Endothelial cell of umbilical vein (primary cell): ENCODE data around the gene PFN3. TPM values are rescaled to one million over a fixed set of nuclear protein-coding genes. Genes with fewer than 3 reads are reported as not detected.

Experiments
- BruUV-seq: library from RNA; stranded (reverse); fragments of 400-500 nt; replicated peaks from 2 replicates; lab custom pipeline; 2021; lab: Mats Ljungman, UMichigan
- CTCF ChIA-PET: fragments of 300-600, 350-600 bp; sonication (Branson Sonifier 250); formaldehyde crosslinking; loops from one replicate; lab custom pipeline; 2021; ENCODE audit warnings: antibody characterized with exemption, inconsistent platforms; lab: Charles Lee
- POLR2A ChIA-PET: fragments of 300-600, 350-600 bp; sonication (Branson Sonifier 250); formaldehyde crosslinking; loops from one replicate; lab custom pipeline; 2021; ENCODE audit warnings: antibody characterized with exemption, inconsistent platforms; lab: Charles Lee
- DNase-seq: peaks from one replicate; pipeline ENCODE4 v3.0.0-alpha.2; 2011; ENCODE audit warnings: low read depth, low spot score
- FAIRE-seq: peaks from 2 replicates; lab custom pipeline; 2011; peaks lifted over from hg19 to GRCh38; lab: Jason Lieb, UNC
- H2AFZ ChIP-seq: 2 replicates; pipeline ENCODE4 v1.6.0; 2012; ENCODE audit warnings: low read depth, low read length, control low read depth, inconsistent platforms
- H3K27ac ChIP-seq: 2 replicates; pipeline ENCODE4 v1.5.1; 2011; ENCODE audit warnings: low read depth, mild to moderate bottlenecking, control low read depth, low read length, moderate library complexity; ENCODE audit not compliant: insufficient read depth
- H3K27me3 ChIP-seq, 2 experiments: 2 replicates each; pipeline versions ENCODE4 v1.6.0 to v1.6.1; 2011; ENCODE audit warnings: low read length in 2 of 2, mixed read lengths in 1 of 2; ENCODE audit not compliant: control insufficient read depth in 2 of 2, insufficient read depth in 2 of 2
- H3K36me3 ChIP-seq, 2 experiments: 2 replicates in 1 of 2; 3 replicates in 1 of 2; pipeline ENCODE4 v1.5.1; 2011; ENCODE audit warnings: low read length in 2 of 2, mild to moderate bottlenecking in 1 of 2, moderate library complexity in 1 of 2; ENCODE audit not compliant: control insufficient read depth in 2 of 2, insufficient read depth in 2 of 2; ENCODE audit errors: extremely low read depth in 1 of 2
- H3K4me1 ChIP-seq: 3 replicates; pipeline ENCODE4 v1.5.1; 2011; ENCODE audit warnings: mild to moderate bottlenecking, low read length; ENCODE audit not compliant: control insufficient read depth, insufficient read depth; ENCODE audit errors: extremely low read depth
- H3K4me2 ChIP-seq: 2 replicates; pipeline ENCODE4 v1.6.1; 2011; ENCODE audit warnings: low read length, control low read depth, mixed read lengths; ENCODE audit not compliant: insufficient read depth
- H3K4me3 ChIP-seq, 3 experiments: fragments of 200-600 bp in 1 of 3; sonication (generic), shearing (Covaris generic) in 1 of 3; replicated peaks in 1 of 3; 2 replicates each; pipeline ENCODE4 v1.5.1; 2011 to 2016; ENCODE audit warnings: control low read depth in 3 of 3, low read length in 3 of 3, mild to moderate bottlenecking in 2 of 3, inconsistent platforms in 1 of 3, low read depth in 1 of 3, moderate library complexity in 1 of 3; ENCODE audit not compliant: insufficient read depth in 1 of 3
- H3K79me2 ChIP-seq: 2 replicates; pipeline ENCODE4 v1.6.0; 2012; ENCODE audit warnings: low read length, inconsistent platforms; ENCODE audit not compliant: control insufficient read depth, insufficient read depth
- H3K9ac ChIP-seq: replicated peaks from 2 replicates; pipeline ENCODE3; 2011; ENCODE audit warnings: low read length, control low read depth; ENCODE audit not compliant: insufficient read depth; ENCODE audit errors: extremely low read depth
- H3K9me1 ChIP-seq: replicated peaks from 3 replicates; pipeline ENCODE4 v1.6.0; 2011; ENCODE audit warnings: mild to moderate bottlenecking, low read length; ENCODE audit not compliant: control insufficient read depth, insufficient read depth; ENCODE audit errors: extremely low read depth
- H3K9me3 ChIP-seq: replicated peaks from 2 replicates; pipeline ENCODE4 v1.5.1; 2012; ENCODE audit warnings: low read length, inconsistent platforms; ENCODE audit not compliant: control insufficient read depth, insufficient read depth
- H4K20me1 ChIP-seq: replicated peaks from 2 replicates; pipeline ENCODE3; 2011; ENCODE audit warnings: mild to moderate bottlenecking, low read length; ENCODE audit not compliant: control insufficient read depth, insufficient read depth; ENCODE audit errors: extremely low read depth
- CTCF ChIP-seq, 2 donors: IDR thresholded peaks; 1 replicate in 1 of 2; 2 replicates in 1 of 2; pipeline ENCODE4 v1.5.1; 2011; ENCODE audit warnings: low read length in 2 of 2, mild to moderate bottlenecking in 2 of 2, moderate library complexity in 2 of 2, control low read depth in 1 of 2, inconsistent platforms in 1 of 2, low read depth in 1 of 2; ENCODE audit not compliant: insufficient read depth in 1 of 2; ENCODE audit errors: extremely low read depth in 1 of 2
- EZH2 ChIP-seq: IDR thresholded peaks from 2 replicates; pipeline ENCODE4 v1.6.1; 2012; ENCODE audit warnings: borderline replicate concordance, low read depth, mild to moderate bottlenecking, moderate library complexity, low read length, inconsistent platforms; ENCODE audit not compliant: severe bottlenecking
- FOS ChIP-seq: IDR thresholded peaks from 2 replicates; pipeline ENCODE4 v1.6.1; 2011; ENCODE audit warnings: mild to moderate bottlenecking, low read length, moderate library complexity, borderline replicate concordance; ENCODE audit not compliant: insufficient read depth
- GATA2 ChIP-seq: IDR thresholded peaks from 2 replicates; pipeline ENCODE4 v1.7.0; 2011; ENCODE audit warnings: low read depth, mild to moderate bottlenecking, moderate library complexity, mixed read lengths, low read length; ENCODE audit not compliant: insufficient read length, insufficient read depth
- JUN ChIP-seq: IDR thresholded peaks from 2 replicates; pipeline ENCODE4 v1.6.1; 2011; ENCODE audit warnings: borderline replicate concordance, low read depth; ENCODE audit not compliant: insufficient read length, insufficient read depth
- MAX ChIP-seq: IDR thresholded peaks from 2 replicates; pipeline ENCODE4 v1.6.1; 2011; ENCODE audit not compliant: insufficient read depth, insufficient read length
- MYC ChIP-seq: IDR thresholded peaks from one replicate; pipeline ENCODE4 v1.6.1; 2011; ENCODE audit warnings: mild to moderate bottlenecking, low read depth, low read length
- POLR2A ChIP-seq: IDR thresholded peaks from 2 replicates; pipeline ENCODE4 v1.6.1; 2012; ENCODE audit warnings: low read depth, mild to moderate bottlenecking, control low read depth, low read length
- POLR2AphosphoS5 ChIP-seq: IDR thresholded peaks from 2 replicates; pipeline ENCODE4 v1.6.1; 2012; ENCODE audit warnings: low read depth, mild to moderate bottlenecking, control low read depth, low read length, moderate library complexity; ENCODE audit not compliant: insufficient read depth
- dilution Hi-C: fragments of 300-500 bp; cut with MboI; formaldehyde crosslinking; loops from one replicate; pipeline ENCODE4 v1.15.0; 2019; ENCODE audit warnings: low sequenced_read_pairs; ENCODE audit not compliant: extremely low pct_ligation_motif_present
- intact Hi-C: fragments of 100-400 bp; cut with micrococcal nuclease; formaldehyde crosslinking; loops from one replicate; pipeline ENCODE4 v1.10.0; 2022
- polyA plus RNA-seq, 4 experiments: library from polyadenylated mRNA; depleted of rRNA in 3 of 4; stranded (reverse) in 3 of 4; unstranded in 1 of 4; fragments of >200 nt; gene quantifications; 2 replicates each; pipeline versions ENCODE4 v1.2.1 to v1.2.3, GENCODE V29; 2011 to 2012; ENCODE audit warnings: missing spikeins in 1 of 4
- total RNA-seq: library from RNA; stranded (reverse); gene quantifications from 2 replicates; pipeline ENCODE4 v1.2.3, GENCODE V29; 2021

Gene PFN3
- total and polyA plus RNA-seq, 2 donors (not counting 3 experiments of a cell fraction or from before 2014, with no cell fraction given): not detected

GRCh38 chr5:177384134-177384533 lies 16.3 kb downstream of the PFN3 start, which contains the start of gene SLC34A1:
Gene SLC34A1 (plus strand): TSS chr5:177384434. CDS start chr5:177385742, 1,308 bp downstream.
- peaks cover 0 to 4% of the 10 kb centered on the region in 2 experiments for H3K27me3 ChIP-seq
- DNase-seq (no peak), FAIRE-seq (no peak)
- no peak within 1 kb of the TSS for H3K27ac ChIP-seq
- no peaks in the 10 kb centered on the region for H3K9me1 ChIP-seq
- H2AFZ ChIP-seq: no peak within 1 kb of the TSS
- no peaks in the 10 kb centered on the region for H3K79me2 ChIP-seq
- no peaks in the 10 kb centered on the region for H3K36me3 ChIP-seq
- no TSS peak for BruUV-seq
- H3K4me1 ChIP-seq: no peaks in the 10 kb centered on the region
- no peaks in the 10 kb centered on the region for H3K9me3 ChIP-seq
- H4K20me1 ChIP-seq: no peaks in the 10 kb centered on the region
- H3K9ac ChIP-seq: no peak within 1 kb of the TSS
- TF ChIP-seq POLR2AphosphoS5 (no peak), JUN (no peak), CTCF (IDR thresholded peaks at IDR 0.05; ENCODE audit: extremely low read depth in 1 of 2, insufficient read depth in 1 of 2, low read depth in 1 of 2, low read length in 2 of 2) (no peak), POLR2A (no peak), MYC (no peak), GATA2 (no peak)
- H3K4me2 ChIP-seq: no peak within 1 kb of the TSS
- intact Hi-C loops: no loop called here
- ChIA-PET POLR2A (no interaction called here), CTCF (interaction anchor here (0.5 to 3.4 kb wide), 10 partner anchors 11 to 271 kb away, joined by 3 to 48 read pairs (median 4); no protein-coding TSS in a partner anchor)
- H3K4me3 ChIP-seq: no peak within 1 kb of the TSS
- dilution Hi-C loops: no loop called here

GRCh38 chr5:177383181-177383580 lies 17.3 kb downstream of the PFN3 start:
- TF ChIP-seq POLR2AphosphoS5 (no peak), GATA2 (no peak), POLR2A (no peak), MAX (no peak), FOS (no peak), MYC (no peak), CTCF (IDR thresholded peaks at IDR 0.05; ENCODE audit: extremely low read depth in 1 of 2, insufficient read depth in 1 of 2, low read depth in 1 of 2, low read length in 2 of 2) (no peak), JUN (no peak), EZH2 (no peak)
- no peaks in the 10 kb centered on the region for H3K9me1 ChIP-seq
- H3K4me3 ChIP-seq: no peak overlapping the region
- no peaks in the 10 kb centered on the region for H3K9me3 ChIP-seq
- no peak overlapping the region for H3K27ac ChIP-seq
- H3K27me3 ChIP-seq: peaks cover 0 to 4% of the 10 kb centered on the region in 2 experiments
- no peaks in the 10 kb centered on the region for H4K20me1 ChIP-seq
- POLR2A ChIA-PET: no interaction called here
- intact Hi-C loops (no loop called here), dilution Hi-C loops (no loop called here)
- H3K4me2 ChIP-seq: no peak overlapping the region
- H3K4me1 ChIP-seq: no peaks in the 10 kb centered on the region
- H3K9ac ChIP-seq: no peak overlapping the region
- CTCF ChIA-PET: interaction anchor here (0.8 to 3.4 kb wide), 22 partner anchors 9 to 271 kb away, joined by 3 to 48 read pairs (median 6); partner anchors contain the start of gene LMAN2
- FAIRE-seq: no peak
- no peak overlapping the region for H2AFZ ChIP-seq
- H3K36me3 ChIP-seq: no peaks in the 10 kb centered on the region
- DNase-seq: no peak
- no TSS peak for BruUV-seq
- H3K79me2 ChIP-seq: no peaks in the 10 kb centered on the region
